ENCODE results near the gene C4B.
"Not testable (repeated sequence)": the region's sequence is repeated elsewhere in the genome, so short reads cannot be mapped to it uniquely, and the experiment has no call there.

DNA sequence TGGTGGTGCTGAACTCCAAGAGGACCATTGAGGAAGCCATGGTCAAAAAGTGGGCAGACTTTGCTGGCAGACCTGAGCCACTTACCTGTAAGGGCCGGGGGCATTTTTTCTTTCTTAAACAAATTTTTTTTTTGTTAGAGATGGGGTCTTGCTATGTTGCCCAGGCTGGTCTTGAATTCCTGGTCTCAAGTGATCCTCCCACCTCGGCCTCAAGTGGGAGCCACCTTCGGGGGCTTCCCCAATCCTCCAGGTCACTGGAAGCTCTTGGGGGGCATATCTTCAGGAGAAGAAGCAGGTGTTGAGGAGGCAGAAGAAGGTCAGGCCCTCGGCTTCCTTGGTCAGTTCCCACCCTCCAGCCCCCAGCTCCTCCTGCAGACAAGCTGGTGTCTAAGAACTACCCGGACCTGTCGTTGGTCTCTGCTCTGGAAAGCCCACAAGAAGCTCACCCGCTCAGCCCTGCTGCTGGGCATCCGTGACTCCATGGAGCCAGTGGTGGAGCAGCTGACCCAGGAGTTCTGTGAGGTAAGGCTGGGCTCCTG lies 8.5 kb upstream of the C4B start:
- TF ChIP-seq, protein P1, sequence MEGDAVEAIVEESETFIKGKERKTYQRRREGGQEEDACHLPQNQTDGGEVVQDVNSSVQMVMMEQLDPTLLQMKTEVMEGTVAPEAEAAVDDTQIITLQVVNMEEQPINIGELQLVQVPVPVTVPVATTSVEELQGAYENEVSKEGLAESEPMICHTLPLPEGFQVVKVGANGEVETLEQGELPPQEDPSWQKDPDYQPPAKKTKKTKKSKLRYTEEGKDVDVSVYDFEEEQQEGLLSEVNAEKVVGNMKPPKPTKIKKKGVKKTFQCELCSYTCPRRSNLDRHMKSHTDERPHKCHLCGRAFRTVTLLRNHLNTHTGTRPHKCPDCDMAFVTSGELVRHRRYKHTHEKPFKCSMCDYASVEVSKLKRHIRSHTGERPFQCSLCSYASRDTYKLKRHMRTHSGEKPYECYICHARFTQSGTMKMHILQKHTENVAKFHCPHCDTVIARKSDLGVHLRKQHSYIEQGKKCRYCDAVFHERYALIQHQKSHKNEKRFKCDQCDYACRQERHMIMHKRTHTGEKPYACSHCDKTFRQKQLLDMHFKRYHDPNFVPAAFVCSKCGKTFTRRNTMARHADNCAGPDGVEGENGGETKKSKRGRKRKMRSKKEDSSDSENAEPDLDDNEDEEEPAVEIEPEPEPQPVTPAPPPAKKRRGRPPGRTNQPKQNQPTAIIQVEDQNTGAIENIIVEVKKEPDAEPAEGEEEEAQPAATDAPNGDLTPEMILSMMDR (IDR thresholded peaks at IDR 0.05) = not testable (repeated sequence)
- TF ChIP-seq POLR2A, POLR2AphosphoS5 (IDR thresholded peaks at IDR 0.05): not testable (repeated sequence)

All from breast epithelium (tissue), 3 donors.